Activated T-helper 17 cell treated with anti-CD3 and anti-CD28 coated beads, Interleukin-2, amount 50 U/mL, for 72 hours (primary cell): Measurements from ENCODE around the gene NIPAL1. TPM values are rescaled to one million over a fixed set of nuclear protein-coding genes. Genes with fewer than 3 reads are reported as not detected.
"Not testable (repeated sequence)": the region's sequence is repeated elsewhere in the genome, so short reads cannot be mapped to it uniquely, and the experiment has no call there.

Source experiments
- ATAC-seq: fragments of 150-1000 bp; cut with Tn5 transposase; replicated peaks from 2 replicates; pipeline ENCODE4 v1.10.0; 2021; ENCODE audit warnings: mild to moderate bottlenecking, moderate library complexity
- H3K27ac Mint-ChIP-seq: one replicate; pipeline ENCODE4 v1.8.0; 2022; ENCODE audit warnings: mixed read lengths
- H3K27me3 Mint-ChIP-seq: one replicate; pipeline ENCODE4 v1.8.0; 2022; ENCODE audit warnings: mixed read lengths
- H3K36me3 Mint-ChIP-seq: one replicate; pipeline ENCODE4 v1.8.0; 2022; ENCODE audit warnings: low read depth, mild to moderate bottlenecking, mixed read lengths
- H3K4me1 Mint-ChIP-seq: one replicate; pipeline ENCODE4 v1.8.0; 2022; ENCODE audit warnings: mixed read lengths
- H3K4me3 Mint-ChIP-seq: one replicate; pipeline ENCODE4 v1.8.0; 2022; ENCODE audit warnings: mild to moderate bottlenecking, mixed read lengths
- H3K9me3 Mint-ChIP-seq: one replicate; pipeline ENCODE4 v1.8.0; 2022; ENCODE audit warnings: mixed read lengths
- total RNA-seq, 2 donors: library from RNA; stranded (reverse); gene quantifications; one replicate each; pipeline ENCODE4 v1.2.3, GENCODE V29; 2022

NIPAL1 gene
- 1 to 10 TPM; 1.3 to 3.9 TPM for total RNA-seq

DNA sequence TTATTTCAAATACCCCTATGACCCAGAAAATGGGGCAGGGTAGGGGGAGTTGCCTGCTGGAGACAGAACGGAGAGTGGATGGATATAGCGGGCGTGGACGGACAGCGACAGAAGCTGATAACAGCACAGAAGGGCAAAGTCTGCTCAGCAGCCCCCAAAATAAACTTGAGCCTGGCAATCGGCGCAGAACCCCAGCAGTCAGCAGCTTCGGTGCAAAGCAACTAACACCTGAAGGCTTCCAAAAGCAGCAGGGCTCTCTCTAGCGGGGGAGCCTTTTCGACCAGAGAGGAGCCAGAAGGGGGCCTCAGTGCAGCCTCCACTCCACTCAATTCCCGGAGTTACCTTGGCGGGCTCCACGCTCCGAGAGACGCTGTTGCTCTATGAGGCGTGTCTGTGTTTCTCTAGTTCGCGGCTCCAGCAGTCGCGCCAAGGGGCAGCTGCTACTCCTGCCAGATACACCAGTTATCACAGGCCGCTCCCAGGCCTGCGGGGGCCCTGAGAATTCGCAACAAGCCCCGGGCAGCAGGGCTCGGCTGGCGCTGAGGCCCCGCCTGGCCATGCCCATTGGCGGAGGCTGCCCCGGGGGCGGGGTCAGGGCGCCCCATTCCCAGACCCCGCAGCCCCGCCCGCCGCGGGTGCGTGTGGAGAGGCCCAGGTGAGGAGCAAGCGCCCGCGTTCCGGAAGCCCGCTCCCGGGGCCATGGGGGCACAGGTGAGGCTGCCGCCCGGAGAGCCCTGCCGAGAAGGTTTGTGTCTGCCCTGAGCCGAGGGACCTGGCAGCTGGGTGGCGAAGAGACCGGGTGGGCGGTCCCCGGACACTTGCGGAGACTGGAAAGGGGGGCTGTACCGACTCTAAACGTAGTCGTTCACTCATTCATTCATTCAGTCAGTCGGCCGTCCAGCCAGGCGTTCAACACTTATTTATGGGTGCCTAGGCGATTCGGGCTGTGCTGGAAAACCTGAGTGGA, at the start of gene NIPAL1, which contains the start of gene CNGA1:
TSS of gene NIPAL1 (plus strand) at position 632 of the 967 bp plus-strand sequence. CDS start at position 700, 68 bp downstream.
TSS of gene CNGA1 (minus strand) at position 541 of the 967 bp plus-strand sequence. CDS start 63,992 bp downstream, outside the sequence.
- Mint-ChIP-seq H3K4me3 (peak within 1 kb of the TSS; percentile 78), H3K27ac (no peak within 1 kb of the TSS), H3K36me3 (no peaks in the 10 kb centered on the region), H3K4me1 (peaks cover 14% of the 10 kb centered on the region), H3K27me3 (no peaks in the 10 kb centered on the region), H3K9me3 (no peaks in the 10 kb centered on the region)
- ATAC-seq = peak; percentile 89

DNA sequence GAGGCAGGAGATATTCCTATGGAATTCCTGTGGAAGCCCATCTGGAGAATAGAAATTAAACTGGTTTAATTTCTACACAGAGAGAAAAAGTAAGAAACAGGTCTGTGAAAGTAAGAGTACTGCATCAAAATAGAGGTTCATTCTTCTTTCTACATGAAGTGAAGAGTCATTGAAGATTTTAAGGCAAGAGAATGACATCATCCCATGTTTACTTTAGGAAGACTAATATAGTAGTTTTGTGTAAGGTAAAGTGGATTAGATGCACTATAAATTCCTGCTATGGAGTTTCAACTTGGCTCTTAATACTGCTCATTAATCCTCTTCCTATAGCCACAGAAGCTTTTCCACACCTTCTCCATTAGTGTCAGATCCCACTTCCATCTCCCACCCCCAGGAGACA, 47.7 kb upstream of the NIPAL1 start:
- no peak overlapping the region for H3K4me3 Mint-ChIP-seq
- no peak overlapping the region for H3K27ac Mint-ChIP-seq
- ATAC-seq = no peak
- peaks cover 4% of the 10 kb centered on the region for H3K27me3 Mint-ChIP-seq
- no peaks in the 10 kb centered on the region for H3K36me3 Mint-ChIP-seq
- no peaks in the 10 kb centered on the region for H3K9me3 Mint-ChIP-seq
- H3K4me1 Mint-ChIP-seq = no peaks in the 10 kb centered on the region

DNA sequence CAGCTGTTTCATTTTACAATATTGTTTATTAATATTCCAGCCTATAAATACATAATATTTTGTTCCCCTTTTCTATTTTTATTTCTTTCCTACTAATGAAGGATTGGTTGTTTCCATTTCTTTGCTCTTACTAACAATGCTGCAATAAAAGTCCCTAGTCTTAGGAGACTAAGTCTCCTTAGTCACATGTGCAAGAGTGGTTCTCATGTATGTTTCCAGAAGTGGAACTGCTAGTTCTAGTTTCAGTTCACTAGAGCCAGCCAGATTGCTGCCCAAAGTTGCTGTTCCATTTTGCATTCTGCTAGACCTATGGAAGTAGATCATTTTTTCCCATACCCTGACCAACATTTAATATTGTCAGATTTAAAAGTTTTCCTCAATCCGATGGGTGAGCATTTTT, 44.4 kb upstream of the NIPAL1 start:
- ATAC-seq = no peak
- H3K4me3 Mint-ChIP-seq = no peak overlapping the region
- H3K27me3 Mint-ChIP-seq = peaks cover 4% of the 10 kb centered on the region
- no peaks in the 10 kb centered on the region for H3K36me3 Mint-ChIP-seq
- H3K9me3 Mint-ChIP-seq = no peaks in the 10 kb centered on the region
- no peaks in the 10 kb centered on the region for H3K4me1 Mint-ChIP-seq
- no peak overlapping the region for H3K27ac Mint-ChIP-seq

DNA sequence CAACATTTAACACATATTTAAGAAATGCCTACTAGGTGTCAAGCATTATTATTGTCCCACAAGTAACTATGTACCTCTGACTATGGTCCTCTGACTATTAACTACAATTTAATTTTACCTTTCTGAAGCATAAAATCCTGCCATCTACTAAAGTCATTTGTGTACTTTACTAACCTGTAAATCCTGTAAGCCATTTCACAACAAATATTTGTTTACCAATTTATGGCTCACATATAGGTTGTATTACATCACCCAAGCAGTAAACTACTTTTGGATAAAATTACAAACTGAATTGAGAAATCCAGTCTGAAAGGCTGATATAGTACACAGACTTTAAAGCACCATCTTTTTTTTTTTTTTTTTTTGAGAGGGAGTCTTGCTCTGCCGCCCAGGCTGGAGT, 43.9 kb upstream of the NIPAL1 start:
- Mint-ChIP-seq H3K9me3 (no peaks in the 10 kb centered on the region), H3K27me3 (peaks cover 4% of the 10 kb centered on the region), H3K4me1 (no peaks in the 10 kb centered on the region), H3K4me3 (no peak overlapping the region), H3K27ac (no peak overlapping the region), H3K36me3 (no peaks in the 10 kb centered on the region)
- ATAC-seq = no peak

DNA sequence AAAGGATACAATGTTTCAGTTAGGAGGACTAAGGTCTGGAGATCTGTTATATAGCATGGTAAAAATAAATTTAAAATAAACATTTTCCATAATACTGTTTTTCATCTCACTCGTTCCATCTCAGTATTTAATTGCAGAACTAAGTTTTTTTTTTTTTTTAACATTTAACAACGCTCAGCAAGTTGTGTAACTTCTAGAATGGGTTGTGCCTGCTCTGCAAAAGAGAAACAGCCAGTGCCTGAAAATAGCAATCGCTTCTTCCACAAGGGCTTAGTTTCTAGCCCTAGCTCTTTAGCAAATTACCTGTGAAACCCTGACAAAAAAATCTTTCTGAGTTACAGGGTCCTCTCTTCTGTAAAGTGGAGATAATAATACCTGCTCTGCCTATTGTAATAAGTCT, 42.0 kb upstream of the NIPAL1 start:
- Mint-ChIP-seq H3K4me1 (no peaks in the 10 kb centered on the region), H3K4me3 (no peak overlapping the region), H3K27ac (no peak overlapping the region), H3K27me3 (no peaks in the 10 kb centered on the region), H3K9me3 (no peaks in the 10 kb centered on the region), H3K36me3 (no peaks in the 10 kb centered on the region)
- ATAC-seq = no peak

DNA sequence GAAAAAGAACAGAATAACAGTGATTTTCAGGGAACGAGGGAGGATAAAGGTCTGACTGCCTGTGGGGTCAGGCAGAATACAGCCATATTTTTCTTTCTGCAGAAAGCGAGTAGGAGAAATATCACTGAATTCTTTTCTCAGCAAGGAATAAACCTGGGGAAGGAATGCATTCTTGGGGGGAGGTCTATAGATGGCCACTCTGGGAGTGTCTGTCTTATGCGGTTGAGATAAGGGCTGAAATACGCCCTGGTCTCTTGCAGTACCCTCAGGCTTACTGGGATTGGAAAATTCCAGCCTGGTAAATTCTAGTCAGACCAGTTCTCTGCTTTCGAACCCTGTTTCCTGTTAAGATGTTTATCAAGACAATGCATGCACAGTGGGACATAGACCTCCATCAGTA, 26.4 kb upstream of the NIPAL1 start:
- no peak for ATAC-seq

DNA sequence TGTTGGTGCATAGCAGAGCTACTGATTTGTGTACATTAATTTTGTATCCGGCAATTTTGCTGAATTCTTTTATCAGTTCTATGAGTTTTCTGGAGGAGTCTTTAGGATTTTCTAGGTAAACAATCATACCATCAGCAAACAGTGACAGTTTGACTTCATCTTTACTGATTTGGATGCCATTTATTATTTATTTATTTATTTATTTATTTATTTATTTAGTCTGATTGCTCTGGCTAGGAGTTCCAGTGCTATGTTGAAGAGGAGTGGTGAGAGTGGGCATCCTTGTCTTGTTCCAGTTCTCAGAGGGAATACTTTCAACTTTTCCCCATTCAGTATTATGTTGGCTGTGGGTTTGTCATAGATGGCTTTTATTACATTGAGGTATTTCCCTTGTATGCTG, 24.1 kb upstream of the NIPAL1 start:
- H3K27ac Mint-ChIP-seq, H3K4me1 Mint-ChIP-seq, H3K4me3 Mint-ChIP-seq, H3K36me3 Mint-ChIP-seq, ATAC-seq: not testable (repeated sequence)
- Mint-ChIP-seq H3K27me3 (peaks cover 11% of the 10 kb centered on the region), H3K9me3 (peaks cover 14% of the 10 kb centered on the region)

More for the DNA sequence above, 26.4 kb upstream of the NIPAL1 start:
- Mint-ChIP-seq H3K36me3 (no peaks in the 10 kb centered on the region), H3K4me1 (no peaks in the 10 kb centered on the region), H3K4me3 (no peak overlapping the region), H3K27ac (no peak overlapping the region), H3K9me3 (peaks cover 14% of the 10 kb centered on the region), H3K27me3 (peaks cover 8% of the 10 kb centered on the region)

DNA sequence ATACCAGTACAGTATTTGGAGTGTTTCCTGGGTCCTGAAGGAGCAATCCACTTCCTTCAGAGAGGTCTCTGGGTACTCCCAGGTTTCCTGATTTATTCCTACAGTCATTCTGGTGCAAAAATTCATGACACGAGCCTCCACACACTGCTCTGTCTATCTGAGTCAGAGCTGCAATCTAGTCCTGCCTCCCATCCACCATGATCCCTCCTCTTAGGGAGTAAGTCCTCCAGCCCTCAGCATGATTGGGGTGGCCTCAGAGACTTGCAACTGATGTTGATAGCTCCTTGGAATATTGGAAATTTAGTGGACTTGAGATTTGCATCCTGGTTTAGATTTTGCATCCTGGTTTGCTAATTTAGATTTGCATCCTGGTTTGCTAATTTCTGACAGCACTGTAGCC, 20.6 kb upstream of the NIPAL1 start:
- H3K36me3 Mint-ChIP-seq = no peaks in the 10 kb centered on the region
- ATAC-seq = no peak
- H3K27me3 Mint-ChIP-seq = peaks cover 17% of the 10 kb centered on the region
- no peak overlapping the region for H3K27ac Mint-ChIP-seq
- no peaks in the 10 kb centered on the region for H3K4me1 Mint-ChIP-seq
- H3K9me3 Mint-ChIP-seq = peaks cover 8% of the 10 kb centered on the region
- no peak overlapping the region for H3K4me3 Mint-ChIP-seq

DNA sequence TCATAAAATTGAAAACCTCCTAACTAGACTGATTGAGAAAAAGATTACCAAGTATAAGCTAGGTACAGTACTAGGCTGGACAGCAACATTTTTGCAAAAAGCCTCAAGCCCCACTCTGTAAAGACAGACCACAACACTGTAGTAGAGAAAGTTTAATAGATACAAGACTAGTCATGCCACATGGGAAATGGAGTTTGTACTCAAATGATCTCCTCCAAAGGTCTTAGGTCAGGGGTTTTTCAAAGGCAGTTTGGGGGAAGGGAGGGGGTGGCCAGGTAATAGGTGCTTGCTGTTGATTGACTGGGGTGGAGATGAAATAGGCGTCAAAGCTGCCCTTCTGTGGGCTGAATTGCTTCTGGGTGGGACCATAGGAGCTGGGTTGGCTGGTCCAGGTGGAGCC, 14.3 kb upstream of the NIPAL1 start:
- no peak overlapping the region for H3K27ac Mint-ChIP-seq
- H3K36me3 Mint-ChIP-seq = no peaks in the 10 kb centered on the region
- H3K27me3 Mint-ChIP-seq = peaks cover 6% of the 10 kb centered on the region
- H3K9me3 Mint-ChIP-seq = no peaks in the 10 kb centered on the region
- no peaks in the 10 kb centered on the region for H3K4me1 Mint-ChIP-seq
- ATAC-seq = no peak
- H3K4me3 Mint-ChIP-seq = no peak overlapping the region

DNA sequence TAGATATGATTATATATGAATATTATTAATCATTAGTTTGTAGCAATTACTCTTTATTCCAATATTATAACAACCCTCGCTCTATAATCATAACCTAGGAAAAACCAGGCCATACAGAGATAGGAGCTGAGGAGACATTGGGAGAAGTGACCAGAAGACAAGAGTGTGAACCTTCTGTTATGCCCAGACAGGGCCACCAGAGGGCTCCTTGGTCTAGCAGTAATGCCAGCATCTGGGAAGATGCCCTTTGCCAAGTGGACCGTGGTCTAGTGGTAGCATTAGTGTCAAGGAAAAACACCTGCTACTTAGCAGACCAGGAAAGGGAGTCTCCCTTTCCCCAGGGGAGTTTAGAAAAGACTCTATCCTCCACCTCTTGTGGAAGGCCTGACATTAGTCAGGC, 13.0 kb upstream of the NIPAL1 start:
- H3K4me1 Mint-ChIP-seq, ATAC-seq, H3K36me3 Mint-ChIP-seq, H3K4me3 Mint-ChIP-seq, H3K27ac Mint-ChIP-seq, H3K9me3 Mint-ChIP-seq, H3K27me3 Mint-ChIP-seq: not testable (repeated sequence)

DNA sequence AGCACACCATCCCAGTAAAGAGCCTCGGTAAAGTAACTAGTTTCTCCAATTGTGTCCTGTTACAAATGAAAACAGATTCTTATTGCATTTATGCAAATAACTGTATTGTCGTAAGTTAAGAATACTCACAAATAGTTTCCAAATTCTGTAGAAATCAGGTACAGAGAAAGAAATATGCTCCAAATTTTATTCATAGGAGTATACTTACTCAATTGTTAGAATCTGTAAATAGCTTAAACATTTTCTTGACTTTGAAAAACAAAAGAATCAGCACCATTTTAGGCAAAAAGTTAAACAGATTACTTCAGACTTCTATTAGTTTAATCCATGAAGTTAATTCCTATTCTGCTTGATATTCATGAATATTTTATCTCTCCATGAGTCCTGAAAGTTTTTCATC, 10.8 kb upstream of the NIPAL1 start:
- no peaks in the 10 kb centered on the region for H3K9me3 Mint-ChIP-seq
- H3K36me3 Mint-ChIP-seq = no peaks in the 10 kb centered on the region
- no peak overlapping the region for H3K27ac Mint-ChIP-seq
- ATAC-seq = no peak
- no peak overlapping the region for H3K4me3 Mint-ChIP-seq
- no peaks in the 10 kb centered on the region for H3K4me1 Mint-ChIP-seq
- H3K27me3 Mint-ChIP-seq = peaks cover 3% of the 10 kb centered on the region

DNA sequence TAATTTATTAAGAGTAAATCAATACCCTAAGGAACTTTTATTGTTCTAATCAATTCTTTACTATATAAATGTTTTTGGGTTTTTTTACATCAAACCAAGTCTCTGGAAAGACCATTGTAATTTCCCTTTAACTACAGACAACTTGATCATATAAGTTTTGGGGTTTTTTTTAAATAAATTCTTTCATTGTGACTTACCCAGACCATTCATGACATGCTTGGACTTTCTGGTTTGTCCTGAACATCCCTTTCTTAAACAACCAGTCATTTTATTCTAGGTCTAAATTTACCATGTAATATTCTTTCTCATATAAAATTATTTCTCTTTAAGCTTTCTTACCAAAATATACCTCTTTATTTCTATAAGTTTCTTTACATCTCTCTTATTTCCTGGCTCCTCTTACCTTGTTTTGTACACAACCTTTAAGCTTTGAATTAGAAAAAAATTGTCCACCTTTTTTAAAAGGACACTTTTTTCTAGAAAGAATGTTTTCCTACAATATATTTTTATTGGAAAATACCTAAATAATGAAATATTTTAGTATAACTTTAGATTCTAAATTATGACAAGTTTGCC, 8.5 kb upstream of the NIPAL1 start:
- Mint-ChIP-seq H3K27ac (no peak overlapping the region), H3K4me1 (no peaks in the 10 kb centered on the region), H3K9me3 (no peaks in the 10 kb centered on the region), H3K36me3 (no peaks in the 10 kb centered on the region), H3K27me3 (peaks cover 3% of the 10 kb centered on the region), H3K4me3 (no peak overlapping the region)
- no peak for ATAC-seq

DNA sequence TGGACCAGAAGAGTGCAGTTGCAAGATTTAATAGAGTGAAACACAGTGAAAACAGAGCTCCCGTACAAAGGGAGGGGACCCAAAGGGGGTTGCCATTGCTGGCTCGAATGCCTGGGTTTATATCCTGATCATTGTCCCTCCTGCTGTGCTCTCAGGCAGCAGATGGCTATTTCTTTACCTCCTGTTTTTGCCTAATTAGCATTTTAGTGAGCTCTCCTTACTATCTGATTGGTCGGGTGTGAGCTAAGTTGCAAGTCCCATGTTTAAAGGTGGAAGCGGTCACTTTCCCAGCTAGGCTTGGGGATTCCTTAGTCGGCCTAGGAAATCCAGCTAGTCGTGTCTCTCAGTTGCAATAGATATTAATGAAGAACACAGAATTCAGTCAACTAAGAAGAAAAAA, 5.7 kb upstream of the NIPAL1 start:
- H3K27me3 Mint-ChIP-seq, ATAC-seq, H3K4me1 Mint-ChIP-seq, H3K9me3 Mint-ChIP-seq, H3K36me3 Mint-ChIP-seq, H3K27ac Mint-ChIP-seq, H3K4me3 Mint-ChIP-seq: not testable (repeated sequence)

DNA sequence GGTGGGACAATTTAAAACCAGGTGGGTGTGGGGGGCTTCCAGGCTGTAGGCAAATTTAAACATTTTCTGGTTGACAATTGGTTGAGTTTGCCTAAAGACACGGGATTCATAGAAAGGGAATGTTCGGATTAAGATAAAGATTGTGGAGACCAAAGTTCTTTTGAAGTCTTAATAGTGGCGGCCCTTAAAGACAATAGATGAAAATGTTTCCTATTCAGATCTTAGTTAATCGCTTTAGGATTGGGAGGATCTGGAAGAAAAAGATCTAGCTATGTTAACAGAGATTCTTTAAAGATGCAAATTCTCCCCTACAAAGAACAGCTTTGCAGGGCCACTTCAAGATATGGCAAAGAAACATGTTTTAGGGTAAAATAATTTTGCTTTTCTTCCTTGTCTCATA, 4.8 kb upstream of the NIPAL1 start:
- no peaks in the 10 kb centered on the region for H3K4me1 Mint-ChIP-seq
- no peaks in the 10 kb centered on the region for H3K36me3 Mint-ChIP-seq
- H3K4me3 Mint-ChIP-seq = no peak overlapping the region
- peaks cover 3% of the 10 kb centered on the region for H3K27me3 Mint-ChIP-seq
- no peaks in the 10 kb centered on the region for H3K9me3 Mint-ChIP-seq
- H3K27ac Mint-ChIP-seq = no peak overlapping the region
- ATAC-seq = no peak

DNA sequence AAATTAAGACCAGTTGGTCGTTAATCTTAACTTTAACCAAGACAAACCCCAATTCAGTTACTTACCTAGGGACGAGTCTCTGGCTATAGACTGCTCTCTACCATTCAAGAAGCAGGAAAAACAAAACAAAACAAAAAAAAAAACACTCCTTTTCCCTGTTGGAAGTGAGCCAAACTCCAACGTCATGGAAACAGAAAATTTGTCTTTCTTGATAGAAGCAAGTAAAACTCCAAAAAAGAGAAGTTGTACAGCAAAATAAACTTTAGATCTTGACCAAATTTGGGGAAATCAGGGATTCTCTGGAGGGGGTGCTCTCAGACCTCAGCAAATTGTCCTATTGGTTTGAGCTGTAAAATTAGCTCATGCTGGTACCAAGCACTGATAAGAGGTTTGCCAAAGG, 3.7 kb upstream of the NIPAL1 start:
- no peak overlapping the region for H3K27ac Mint-ChIP-seq
- no peaks in the 10 kb centered on the region for H3K36me3 Mint-ChIP-seq
- H3K4me3 Mint-ChIP-seq = no peak overlapping the region
- peaks cover 4% of the 10 kb centered on the region for H3K4me1 Mint-ChIP-seq
- ATAC-seq = no peak
- H3K27me3 Mint-ChIP-seq = peaks cover 3% of the 10 kb centered on the region
- no peaks in the 10 kb centered on the region for H3K9me3 Mint-ChIP-seq
